Kidney epithelial cell (primary cell): ENCODE data around the gene AGBL3. TPM values are rescaled to one million over a fixed set of nuclear protein-coding genes. Genes with fewer than 3 reads are reported as not detected.
"Not testable (repeated sequence)": the region's sequence is repeated elsewhere in the genome, so short reads cannot be mapped to it uniquely, and the experiment has no call there.

ENCODE experiments used
- DNase-seq: peaks from one replicate; pipeline ENCODE4 v3.0.0-alpha.2; 2010; ENCODE audit warnings: low read depth
- H3K27me3 ChIP-seq: 2 replicates; pipeline ENCODE4 v1.6.0; 2011; ENCODE audit warnings: low read length; ENCODE audit not compliant: control insufficient read depth, insufficient read depth
- H3K36me3 ChIP-seq: 2 replicates; pipeline ENCODE4 v1.5.1; 2011; ENCODE audit warnings: low read length; ENCODE audit not compliant: control insufficient read depth, insufficient read depth
- H3K4me3 ChIP-seq: 2 replicates; pipeline ENCODE4 v1.5.1; 2011; ENCODE audit warnings: low read depth, mild to moderate bottlenecking, control low read depth, low read length
- CTCF ChIP-seq: IDR thresholded peaks from 2 replicates; pipeline ENCODE4 v1.5.1; 2011; ENCODE audit warnings: mild to moderate bottlenecking, moderate library complexity, low read length, control low read depth, inconsistent platforms; ENCODE audit not compliant: insufficient read depth, poor library complexity, severe bottlenecking
- total RNA-seq: library from RNA; depleted of rRNA; stranded (reverse); fragments of >200 nt; gene quantifications from 2 replicates; pipeline ENCODE4 v1.2.3, GENCODE V29; 2015

Gene AGBL3
- total RNA-seq, 1 donor from 2014 or later = 1.6 TPM

GRCh38 chr7:135117096-135117495 is 130.8 kb downstream of the AGBL3 start:
- H3K4me3 ChIP-seq = no peak overlapping the region
- H3K27me3 ChIP-seq = no peaks in the 10 kb centered on the region
- DNase-seq = no peak
- H3K36me3 ChIP-seq = no peaks in the 10 kb centered on the region
- TF ChIP-seq CTCF = no peak

GRCh38 chr7:135121868-135122267 is 135.6 kb downstream of the AGBL3 start:
- no peak overlapping the region for H3K4me3 ChIP-seq
- no peaks in the 10 kb centered on the region for H3K36me3 ChIP-seq
- H3K27me3 ChIP-seq = no peaks in the 10 kb centered on the region
- no peak for TF ChIP-seq CTCF
- DNase-seq = no peak

GRCh38 chr7:135124631-135125030 is 138.3 kb downstream of the AGBL3 start:
- not testable (repeated sequence) for DNase-seq, H3K27me3 ChIP-seq, H3K36me3 ChIP-seq, H3K4me3 ChIP-seq

DNA sequence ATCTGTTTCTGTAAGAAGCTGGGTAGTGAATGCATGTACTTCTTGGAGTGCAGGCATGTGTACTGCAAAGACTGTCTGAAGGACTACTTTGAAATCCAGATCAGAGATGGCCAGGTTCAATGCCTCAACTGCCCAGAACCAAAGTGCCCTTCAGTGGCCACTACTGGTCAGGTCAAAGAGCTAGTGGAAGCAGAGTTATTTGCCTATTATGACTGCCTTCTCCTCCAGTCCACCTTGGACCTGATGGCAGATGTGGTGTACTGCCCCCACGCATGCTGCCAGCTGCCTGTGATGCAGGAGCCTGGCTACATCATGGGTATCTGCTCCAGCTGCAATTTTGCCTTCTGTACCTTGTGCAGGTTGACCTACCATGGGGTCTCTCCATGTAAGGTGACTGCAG is 142.6 kb downstream of the AGBL3 start:
- H3K27me3 ChIP-seq = no peaks in the 10 kb centered on the region
- no peak overlapping the region for H3K4me3 ChIP-seq
- DNase-seq = no peak
- no peaks in the 10 kb centered on the region for H3K36me3 ChIP-seq
- no peak for TF ChIP-seq CTCF

DNA sequence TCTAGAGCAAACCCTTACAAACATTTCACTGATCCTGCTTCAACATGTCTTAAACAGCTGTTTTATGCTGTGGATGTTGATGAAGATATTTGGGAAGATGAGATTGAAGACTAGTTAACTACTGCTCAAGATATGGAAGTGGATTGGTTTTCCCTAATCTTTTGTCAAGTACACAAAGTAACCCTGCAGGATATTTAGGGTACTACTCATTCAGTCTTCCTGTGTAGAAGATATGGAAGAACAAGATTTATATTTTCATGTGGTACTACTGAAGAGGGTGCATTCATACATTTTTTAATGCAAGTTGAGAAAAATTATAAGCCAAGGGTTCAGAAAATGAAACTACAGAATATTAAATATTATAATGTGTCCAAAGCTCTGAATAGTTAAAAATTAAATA is 143.3 kb downstream of the AGBL3 start:
- H3K4me3 ChIP-seq = no peak overlapping the region
- no peak for TF ChIP-seq CTCF
- no peak for DNase-seq
- H3K36me3 ChIP-seq = no peaks in the 10 kb centered on the region
- H3K27me3 ChIP-seq = no peaks in the 10 kb centered on the region

GRCh38 chr7:135143885-135144668 is 157.8 kb downstream of the AGBL3 start:
- Histone ChIP-seq H3K4me3 (no peak overlapping the region), H3K27me3 (no peaks in the 10 kb centered on the region), H3K36me3 (no peaks in the 10 kb centered on the region)
- no peak for TF ChIP-seq CTCF
- no peak for DNase-seq
